ENCODE data around the gene TPSAB1.
"Not testable (repeated sequence)": the region's sequence is repeated elsewhere in the genome, so short reads cannot be mapped to it uniquely, and the experiment has no call there.

GRCh38 chr16:1225728-1226311, 14.7 kb upstream of the TPSAB1 start:
- not testable (repeated sequence) for TF ChIP-seq CTCF (IDR thresholded peaks at IDR 0.05; ENCODE audit: borderline replicate concordance, extremely low read depth, low read length, poor library complexity, severe bottlenecking); EZH2 (IDR thresholded peaks at IDR 0.05; ENCODE audit: borderline replicate concordance, low read depth, low read length, severe bottlenecking)
